HG02970 (cell line): ENCODE data around the gene VWA3B.

Experiments
- ATAC-seq: cut with Tn5 transposase; IDR thresholded peaks from one replicate; pipeline ENCODE4 v1.9.1; 2021; ENCODE audit warnings: mild to moderate bottlenecking, moderate library complexity, moderate number of reproducible peaks; ENCODE audit not compliant: unreplicated experiment, low FRiP score

The VWA3B gene

GRCh38 chr2:98357849-98358248, 270.9 kb downstream of the VWA3B start:
- ATAC-seq, result no peak

GRCh38 chr2:98359986-98360385, 273.0 kb downstream of the VWA3B start:
- no peak for ATAC-seq
